Fibroblast of the aortic adventitia (primary cell): ENCODE measurements around the gene SPIN1. TPM values are rescaled to one million over a fixed set of nuclear protein-coding genes. Genes with fewer than 3 reads are reported as not detected.
A peak's percentile ranks its signal among the peaks of the same experiment; 100 is the strongest.

ENCODE experiments used
- DNase-seq: peaks from one replicate; pipeline ENCODE4 v3.0.0-alpha.2; 2010; ENCODE audit warnings: low read depth
- H3K4me3 ChIP-seq: 2 replicates; pipeline ENCODE4 v1.5.1; 2011; ENCODE audit warnings: low read depth, mild to moderate bottlenecking, control low read depth, low read length, moderate library complexity
- total RNA-seq: library from RNA; depleted of rRNA; stranded (reverse); fragments of >200 nt; gene quantifications from 2 replicates; pipeline ENCODE4 v1.2.3, GENCODE V29; 2012; ENCODE audit warnings: low replicate concordance
- TF ChIP-seq, protein P1 (sequence below): IDR thresholded peaks from 2 replicates; pipeline ENCODE4 v1.5.1; 2011; ENCODE audit warnings: mild to moderate bottlenecking, low read length, control low read depth, inconsistent platforms; ENCODE audit not compliant: insufficient read depth

SPIN1 gene
- total RNA-seq, 1 donor = 135 TPM

DNA sequence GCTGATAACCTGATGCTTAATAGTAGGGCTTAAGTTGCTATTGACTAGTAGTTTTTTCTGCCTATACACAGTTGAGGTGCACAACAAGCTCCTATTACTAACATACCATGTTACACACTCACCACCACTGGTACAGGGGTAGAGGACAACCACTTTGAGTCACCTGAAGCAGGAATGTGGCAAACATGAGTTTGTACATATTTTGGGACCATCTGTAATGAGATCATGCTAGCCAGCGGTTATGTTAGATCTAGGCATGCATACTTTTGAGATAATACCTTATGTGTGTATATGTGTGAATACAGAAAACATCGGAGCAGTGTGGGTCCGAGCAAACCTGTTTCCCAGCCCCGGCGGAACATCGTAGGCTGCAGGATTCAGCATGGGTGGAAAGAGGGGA, 73.9 kb downstream of the SPIN1 start:
- TF ChIP-seq, protein P1, sequence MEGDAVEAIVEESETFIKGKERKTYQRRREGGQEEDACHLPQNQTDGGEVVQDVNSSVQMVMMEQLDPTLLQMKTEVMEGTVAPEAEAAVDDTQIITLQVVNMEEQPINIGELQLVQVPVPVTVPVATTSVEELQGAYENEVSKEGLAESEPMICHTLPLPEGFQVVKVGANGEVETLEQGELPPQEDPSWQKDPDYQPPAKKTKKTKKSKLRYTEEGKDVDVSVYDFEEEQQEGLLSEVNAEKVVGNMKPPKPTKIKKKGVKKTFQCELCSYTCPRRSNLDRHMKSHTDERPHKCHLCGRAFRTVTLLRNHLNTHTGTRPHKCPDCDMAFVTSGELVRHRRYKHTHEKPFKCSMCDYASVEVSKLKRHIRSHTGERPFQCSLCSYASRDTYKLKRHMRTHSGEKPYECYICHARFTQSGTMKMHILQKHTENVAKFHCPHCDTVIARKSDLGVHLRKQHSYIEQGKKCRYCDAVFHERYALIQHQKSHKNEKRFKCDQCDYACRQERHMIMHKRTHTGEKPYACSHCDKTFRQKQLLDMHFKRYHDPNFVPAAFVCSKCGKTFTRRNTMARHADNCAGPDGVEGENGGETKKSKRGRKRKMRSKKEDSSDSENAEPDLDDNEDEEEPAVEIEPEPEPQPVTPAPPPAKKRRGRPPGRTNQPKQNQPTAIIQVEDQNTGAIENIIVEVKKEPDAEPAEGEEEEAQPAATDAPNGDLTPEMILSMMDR = no peak
- DNase-seq = no peak
- H3K4me3 ChIP-seq = no peak overlapping the region

DNA sequence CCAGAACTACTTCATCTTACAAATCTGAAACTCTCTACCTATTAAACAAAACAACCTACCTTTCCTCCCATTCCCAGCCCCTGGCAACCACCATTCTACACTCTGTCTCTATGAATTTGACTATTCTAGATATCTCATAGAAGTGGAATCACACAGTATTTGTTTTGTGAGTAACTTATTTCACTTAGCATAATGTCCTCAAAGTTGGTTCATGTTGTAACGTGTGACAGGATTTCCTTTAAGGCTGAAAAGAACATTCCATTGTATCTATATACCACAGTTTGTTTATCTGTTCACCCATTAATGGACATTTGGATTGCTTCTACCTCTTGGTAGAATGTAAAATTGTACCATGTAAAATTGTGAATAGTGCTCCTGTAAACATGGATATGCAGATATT, 76.6 kb downstream of the SPIN1 start:
- TF ChIP-seq, protein P1 = no peak
- DNase-seq = no peak

DNA sequence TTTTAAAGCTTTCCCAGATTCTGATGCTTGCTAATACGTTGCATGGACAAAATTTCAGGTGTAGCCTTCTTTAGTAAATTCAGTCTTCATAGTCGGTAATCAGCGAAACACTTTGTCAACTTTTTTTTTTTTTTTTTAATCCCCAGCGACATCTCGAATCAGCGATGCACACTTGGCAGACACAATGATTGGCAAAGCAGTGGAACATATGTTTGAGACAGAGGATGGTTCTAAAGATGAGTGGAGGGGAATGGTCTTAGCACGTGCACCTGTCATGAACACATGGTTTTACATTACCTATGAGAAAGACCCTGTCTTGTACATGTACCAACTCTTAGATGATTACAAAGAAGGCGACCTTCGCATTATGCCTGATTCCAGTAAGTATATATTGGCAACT, 80.0 kb downstream of the SPIN1 start:
- DNase-seq = no peak
- TF ChIP-seq, protein P1 = no peak
- H3K4me3 ChIP-seq = no peak overlapping the region

More for the DNA sequence above, 76.6 kb downstream of the SPIN1 start:
- no peak overlapping the region for H3K4me3 ChIP-seq

DNA sequence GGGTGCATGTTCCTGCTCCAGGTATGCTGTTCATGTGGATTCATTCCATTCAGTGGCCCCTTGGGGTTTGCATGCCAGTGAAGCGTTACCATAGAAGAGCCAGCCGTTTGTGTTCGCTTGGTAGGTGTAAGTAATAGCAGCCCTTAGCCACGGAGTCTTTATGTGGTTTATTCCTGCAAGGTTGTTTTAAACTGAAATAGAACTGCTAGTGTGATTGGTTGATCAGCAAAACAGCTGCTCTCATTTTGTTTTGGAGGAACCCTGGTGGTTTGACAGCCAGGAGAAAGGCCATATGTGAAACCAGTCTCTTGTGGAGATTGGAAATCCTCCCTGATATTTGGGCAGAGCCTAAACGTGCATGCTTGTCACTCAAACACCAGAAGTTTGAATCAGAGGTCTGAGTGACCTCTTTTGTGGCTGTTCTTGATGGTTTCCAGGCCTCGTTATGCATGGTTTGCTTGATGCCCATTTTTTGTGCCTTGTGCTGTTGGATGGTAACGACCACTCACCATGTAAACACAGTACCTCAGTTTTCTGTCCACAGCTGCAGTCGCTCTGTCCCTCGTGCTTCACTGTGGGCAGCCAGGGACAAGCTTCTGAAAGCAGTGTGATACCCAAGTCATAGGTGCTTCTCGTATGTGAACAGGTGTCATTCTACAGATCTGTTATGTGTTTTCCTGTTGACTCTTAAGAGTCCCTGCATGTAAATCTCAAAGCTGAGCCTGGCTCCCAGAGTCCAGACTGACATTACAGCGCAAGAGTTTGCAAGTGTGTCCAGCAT, 88.4 kb downstream of the SPIN1 start:
- TF ChIP-seq, protein P1 = no peak
- peak; percentile 36 for DNase-seq
- H3K4me3 ChIP-seq = no peak overlapping the region

DNA sequence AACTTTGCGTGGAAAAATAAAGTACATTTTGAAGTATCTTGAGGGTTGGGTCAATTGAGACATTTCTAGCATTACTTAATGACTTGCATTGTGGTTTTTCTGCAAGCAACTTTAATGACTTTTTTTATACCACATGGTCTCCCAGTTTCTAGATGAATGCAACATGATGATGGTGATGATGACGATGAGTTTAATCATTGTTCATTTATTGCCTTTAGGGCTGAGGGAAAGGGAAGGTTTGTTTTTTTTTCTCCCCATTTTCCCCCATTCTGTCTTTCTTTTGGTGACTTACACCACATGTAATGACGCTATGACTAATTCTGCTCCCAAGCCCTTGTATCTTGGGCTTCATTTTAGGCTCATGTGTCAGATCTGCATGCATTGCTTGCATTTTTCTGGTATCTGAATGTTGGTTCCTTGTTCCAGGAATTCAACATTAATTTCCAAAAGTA, 89.1 kb downstream of the SPIN1 start:
- peak; percentile 94 for DNase-seq
- no peak overlapping the region for H3K4me3 ChIP-seq
- TF ChIP-seq, protein P1 = no peak

DNA sequence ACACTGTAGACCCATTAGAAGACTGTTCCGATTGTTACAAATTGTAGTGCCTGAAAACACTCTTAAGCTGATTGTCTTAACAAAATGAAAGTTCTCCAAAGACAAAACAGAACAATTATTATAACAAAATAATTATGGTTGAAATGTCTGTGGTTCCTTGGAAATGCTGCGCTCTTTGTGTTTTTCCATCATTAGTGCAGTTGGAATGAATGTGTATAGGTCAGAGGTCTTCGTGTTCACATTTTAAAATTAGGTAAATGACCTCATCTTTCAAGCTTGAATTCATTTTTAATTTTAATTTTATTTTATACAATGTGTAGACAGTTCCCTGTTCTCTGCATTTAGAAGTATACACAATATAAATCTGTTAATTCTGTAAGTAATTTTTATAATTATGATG, 90.0 kb downstream of the SPIN1 start:
- H3K4me3 ChIP-seq = no peak overlapping the region
- DNase-seq = no peak
- TF ChIP-seq, protein P1 = no peak
